IMR-90 (cell line): ENCODE measurements around the gene HRH1.

ENCODE experiments used
- MAFK ChIP-seq: IDR thresholded peaks from 2 replicates; pipeline ENCODE4 v1.6.1; 2012; ENCODE audit warnings: low read depth, low read length, improper control_type of control experiment
- MAZ ChIP-seq: IDR thresholded peaks from 2 replicates; pipeline ENCODE4 v1.6.1; 2012; ENCODE audit warnings: low read depth, mild to moderate bottlenecking, low read length, improper control_type of control experiment, moderate library complexity, borderline replicate concordance
- MXI1 ChIP-seq: IDR thresholded peaks from 2 replicates; pipeline ENCODE4 v1.6.1; 2012; ENCODE audit warnings: low read depth, mild to moderate bottlenecking, low read length, moderate library complexity, borderline replicate concordance
- POLR2A ChIP-seq: IDR thresholded peaks from 2 replicates; pipeline ENCODE4 v1.6.1; 2012; ENCODE audit warnings: mild to moderate bottlenecking, low read depth, low read length
- RAD21 ChIP-seq: IDR thresholded peaks from 2 replicates; pipeline ENCODE4 v1.6.1; 2012; ENCODE audit warnings: low read length, improper control_type of control experiment
- SMC3 ChIP-seq: fragments of 150-350 bp; IDR thresholded peaks from 2 replicates; pipeline ENCODE4 v1.6.1; 2016; ENCODE audit warnings: low read depth, mild to moderate bottlenecking, antibody characterized with exemption, low read length, moderate library complexity
- TF ChIP-seq, protein P1 (sequence below): conservative IDR thresholded peaks from 2 replicates; pipeline ENCODE4 v1.5.1; 2012; ENCODE audit warnings: mild to moderate bottlenecking, low read depth, low read length, improper control_type of control experiment
- TF ChIP-seq, protein P2 (sequence below): fragments of 150-350 bp; IDR thresholded peaks from 2 replicates; pipeline ENCODE4 v1.6.1; 2016; ENCODE audit warnings: low read depth, mild to moderate bottlenecking, low read length, moderate library complexity, borderline replicate concordance
- TF ChIP-seq, protein P3 (sequence below): fragments of 150-350 bp; IDR thresholded peaks from 2 replicates; pipeline ENCODE4 v1.6.1; 2017; ENCODE audit warnings: mild to moderate bottlenecking, antibody characterized with exemption, low read length, low read depth

DNA sequence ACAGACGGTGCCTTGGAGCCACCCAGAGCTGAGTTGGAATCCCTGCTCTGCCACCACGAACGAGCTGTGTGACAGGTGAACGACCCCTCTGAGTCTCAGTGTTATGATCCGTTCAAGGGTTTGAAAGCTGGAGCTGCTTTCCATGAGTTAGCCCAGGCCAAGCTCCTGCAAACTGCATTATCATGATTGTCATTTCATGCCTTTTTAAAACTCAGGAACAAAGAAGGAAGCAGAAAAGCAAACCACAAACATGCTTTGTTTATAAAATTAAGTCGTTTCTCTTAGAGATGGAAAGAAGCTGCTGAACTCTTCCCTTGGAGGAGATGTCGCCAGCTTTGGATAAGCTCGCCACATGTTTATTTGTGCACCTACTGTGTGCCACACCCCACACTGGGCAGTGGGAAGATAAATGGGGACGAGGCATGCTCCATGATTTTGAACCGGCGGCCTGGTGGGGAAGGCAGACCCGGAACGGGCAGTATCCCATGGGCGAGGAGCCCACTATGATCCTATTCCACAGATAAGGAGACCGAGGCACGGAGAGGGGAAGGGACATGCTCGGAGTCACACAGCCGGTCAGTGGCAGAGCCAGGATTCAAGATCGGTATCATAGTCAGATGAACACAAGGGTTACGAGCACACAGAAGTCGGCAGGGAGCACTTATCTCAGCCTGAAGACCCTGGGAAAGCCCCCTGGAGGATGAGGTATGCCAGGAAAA is 15.9 kb downstream of the HRH1 start:
- TF ChIP-seq POLR2A (no peak), MAFK (no peak), MAZ (no peak), RAD21 (no peak), SMC3 (no peak), MXI1 (no peak)
- TF ChIP-seq, protein P1, sequence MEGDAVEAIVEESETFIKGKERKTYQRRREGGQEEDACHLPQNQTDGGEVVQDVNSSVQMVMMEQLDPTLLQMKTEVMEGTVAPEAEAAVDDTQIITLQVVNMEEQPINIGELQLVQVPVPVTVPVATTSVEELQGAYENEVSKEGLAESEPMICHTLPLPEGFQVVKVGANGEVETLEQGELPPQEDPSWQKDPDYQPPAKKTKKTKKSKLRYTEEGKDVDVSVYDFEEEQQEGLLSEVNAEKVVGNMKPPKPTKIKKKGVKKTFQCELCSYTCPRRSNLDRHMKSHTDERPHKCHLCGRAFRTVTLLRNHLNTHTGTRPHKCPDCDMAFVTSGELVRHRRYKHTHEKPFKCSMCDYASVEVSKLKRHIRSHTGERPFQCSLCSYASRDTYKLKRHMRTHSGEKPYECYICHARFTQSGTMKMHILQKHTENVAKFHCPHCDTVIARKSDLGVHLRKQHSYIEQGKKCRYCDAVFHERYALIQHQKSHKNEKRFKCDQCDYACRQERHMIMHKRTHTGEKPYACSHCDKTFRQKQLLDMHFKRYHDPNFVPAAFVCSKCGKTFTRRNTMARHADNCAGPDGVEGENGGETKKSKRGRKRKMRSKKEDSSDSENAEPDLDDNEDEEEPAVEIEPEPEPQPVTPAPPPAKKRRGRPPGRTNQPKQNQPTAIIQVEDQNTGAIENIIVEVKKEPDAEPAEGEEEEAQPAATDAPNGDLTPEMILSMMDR = no peak
- TF ChIP-seq, protein P2, sequence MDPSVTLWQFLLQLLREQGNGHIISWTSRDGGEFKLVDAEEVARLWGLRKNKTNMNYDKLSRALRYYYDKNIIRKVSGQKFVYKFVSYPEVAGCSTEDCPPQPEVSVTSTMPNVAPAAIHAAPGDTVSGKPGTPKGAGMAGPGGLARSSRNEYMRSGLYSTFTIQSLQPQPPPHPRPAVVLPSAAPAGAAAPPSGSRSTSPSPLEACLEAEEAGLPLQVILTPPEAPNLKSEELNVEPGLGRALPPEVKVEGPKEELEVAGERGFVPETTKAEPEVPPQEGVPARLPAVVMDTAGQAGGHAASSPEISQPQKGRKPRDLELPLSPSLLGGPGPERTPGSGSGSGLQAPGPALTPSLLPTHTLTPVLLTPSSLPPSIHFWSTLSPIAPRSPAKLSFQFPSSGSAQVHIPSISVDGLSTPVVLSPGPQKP = no peak
- TF ChIP-seq, protein P3, sequence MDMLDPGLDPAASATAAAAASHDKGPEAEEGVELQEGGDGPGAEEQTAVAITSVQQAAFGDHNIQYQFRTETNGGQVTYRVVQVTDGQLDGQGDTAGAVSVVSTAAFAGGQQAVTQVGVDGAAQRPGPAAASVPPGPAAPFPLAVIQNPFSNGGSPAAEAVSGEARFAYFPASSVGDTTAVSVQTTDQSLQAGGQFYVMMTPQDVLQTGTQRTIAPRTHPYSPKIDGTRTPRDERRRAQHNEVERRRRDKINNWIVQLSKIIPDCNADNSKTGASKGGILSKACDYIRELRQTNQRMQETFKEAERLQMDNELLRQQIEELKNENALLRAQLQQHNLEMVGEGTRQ = no peak
